HepG2 (cell line): ENCODE measurements around the gene NXPH4. TPM values are rescaled to one million over a fixed set of nuclear protein-coding genes. Genes with fewer than 3 reads are reported as not detected.
A peak's percentile ranks its signal among the peaks of the same experiment; 100 is the strongest.

Source experiments
- ATF2 ChIP-seq: sonication (generic); formaldehyde crosslinking; IDR thresholded peaks from 2 replicates; pipeline ENCODE4 v1.4.0; 2020; ENCODE audit warnings: missing genetic modification reagents
- CTCF ChIP-seq: sonication (generic); formaldehyde crosslinking; IDR thresholded peaks from 2 replicates; pipeline ENCODE4 v1.5.0; 2020; ENCODE audit warnings: mild to moderate bottlenecking, missing genetic modification reagents, moderate library complexity
- EEA1 ChIP-seq: sonication (generic); formaldehyde crosslinking; IDR thresholded peaks from 2 replicates; pipeline ENCODE4 v1.5.1; 2020; ENCODE audit warnings: mild to moderate bottlenecking, missing genetic modification reagents, borderline replicate concordance
- ETV6 ChIP-seq: sonication (generic); formaldehyde crosslinking; conservative IDR thresholded peaks from 2 replicates; pipeline ENCODE4 v1.4.0; 2020; ENCODE audit warnings: missing genetic modification reagents
- HNRNPL ChIP-seq: fragments of 200-400 bp; formaldehyde crosslinking; IDR thresholded peaks from 2 replicates; pipeline ENCODE4 v1.6.1; 2017; ENCODE audit warnings: mild to moderate bottlenecking, low read depth, low read length
- KAT7 ChIP-seq: IDR thresholded peaks from 2 replicates; pipeline ENCODE4 v1.6.1; 2018; ENCODE audit warnings: borderline replicate concordance, missing compliant biosample characterization
- KDM5B ChIP-seq: sonication (generic); formaldehyde crosslinking; IDR thresholded peaks from 2 replicates; pipeline ENCODE4 v1.4.0; 2020; ENCODE audit warnings: missing genetic modification reagents, mild to moderate bottlenecking, borderline replicate concordance
- POGK ChIP-seq: sonication (generic); formaldehyde crosslinking; conservative IDR thresholded peaks from 2 replicates; pipeline ENCODE4 v1.8.0; 2022; ENCODE audit warnings: mild to moderate bottlenecking, moderate library complexity, missing genetic modification reagents
- RAD51 ChIP-seq: fragments of 450-650 bp; IDR thresholded peaks from 2 replicates; pipeline ENCODE4 v1.6.1; 2016; ENCODE audit warnings: borderline replicate concordance
- TCF7L2 ChIP-seq: IDR thresholded peaks from 2 replicates; pipeline ENCODE4 v1.6.1; 2011; ENCODE audit warnings: mild to moderate bottlenecking, low read depth, low read length, moderate library complexity
- TEAD3 ChIP-seq: optimal IDR thresholded peaks from 2 replicates; pipeline ENCODE3; 2016; ENCODE audit warnings: borderline replicate concordance
- ZNF136 ChIP-seq: sonication (generic); formaldehyde crosslinking; IDR thresholded peaks from 2 replicates; pipeline ENCODE4 v1.8.1; 2022; ENCODE audit warnings: low read depth, mild to moderate bottlenecking, moderate library complexity, missing genetic modification reagents
- ZNF180 ChIP-seq: sonication (generic); formaldehyde crosslinking; IDR thresholded peaks from 2 replicates; pipeline ENCODE4 v1.4.0; 2020; ENCODE audit warnings: low read depth, missing genetic modification reagents, borderline replicate concordance
- ZNF3 ChIP-seq: IDR thresholded peaks from 2 replicates; pipeline ENCODE4 v1.7.0; 2017; ENCODE audit warnings: inconsistent platforms
- ZNF572 ChIP-seq: sonication (generic); formaldehyde crosslinking; IDR thresholded peaks from 2 replicates; pipeline ENCODE4 v1.5.1; 2020; ENCODE audit warnings: mild to moderate bottlenecking, missing genetic modification reagents
- polyA plus RNA-seq, 8 experiments: library from polyadenylated mRNA; depleted of rRNA in 3 of 8; stranded (reverse) in 7 of 8; unstranded in 1 of 8; fragments of >200 nt; fragmentation: Illumina TruSeq in 4 of 8; extraction: Trizol in 4 of 8; gene quantifications; 2 replicates each; pipeline versions ENCODE4 v1.2.1 to v1.2.3, GENCODE V29; 2011 to 2016; ENCODE audit warnings: low read depth in 4 of 8, missing spikeins in 1 of 8, mixed read lengths in 1 of 8; ENCODE audit not compliant: insufficient read depth in 1 of 8
- total RNA-seq, 5 experiments: library from RNA; depleted of rRNA; stranded (reverse); fragments of >200 nt; fragmentation: Illumina TruSeq; extraction: Trizol; gene quantifications; 2 replicates each; pipeline ENCODE4 v1.2.3, GENCODE V29; 2016; ENCODE audit warnings: low read depth in 1 of 5
- TF ChIP-seq, protein P1 (sequence below): sonication (generic); formaldehyde crosslinking; IDR thresholded peaks from 2 replicates; pipeline ENCODE4 v1.5.1; 2020; ENCODE audit warnings: missing genetic modification reagents, mild to moderate bottlenecking, borderline replicate concordance
- TF ChIP-seq, protein P2 (sequence below): sonication (generic); formaldehyde crosslinking; IDR thresholded peaks from 2 replicates; pipeline ENCODE4 v1.4.0; 2020; ENCODE audit warnings: mild to moderate bottlenecking, missing genetic modification reagents
- TF ChIP-seq, protein P3 (sequence below): sonication (generic); formaldehyde crosslinking; IDR thresholded peaks from 2 replicates; pipeline ENCODE4 v1.4.0; 2020; ENCODE audit warnings: missing genetic modification reagents

NXPH4 gene
- total and polyA plus RNA-seq, 2 of the 13 experiments (the other 11 are each of a cell fraction or from before 2014, with no cell fraction given): 0.13 TPM; not detected in 1

GRCh38 chr12:57240066-57240921, 23.7 kb downstream of the NXPH4 start (continued):
- TF ChIP-seq POGK (CRISPR knock-in tag) (0 out of 2 replicates have a peak, but pooled peaks have one; percentile 54), RAD51 (no peak), TCF7L2 (no peak), HNRNPL (0 out of 2 replicates have a peak, but pooled peaks have one; percentile 15), CTCF (CRISPR knock-in tag) (peak; percentile 8; the same call in 1 of the 2 replicates), ZNF136 (CRISPR knock-in tag) (no peak), ZNF572 (no peak), EEA1 (no peak), ZNF3 (CRISPR knock-in tag) (no peak), ETV6 (CRISPR knock-in tag) (no peak), ATF2 (CRISPR knock-in tag) (no peak), ZNF180 (CRISPR knock-in tag) (no peak), KDM5B (CRISPR knock-in tag) (0 out of 2 replicates have a peak, but pooled peaks have one; percentile 30), TEAD3 (CRISPR knock-in tag) (peak; percentile 11), KAT7 (CRISPR knock-in tag) (no peak)
- TF ChIP-seq, protein P1, sequence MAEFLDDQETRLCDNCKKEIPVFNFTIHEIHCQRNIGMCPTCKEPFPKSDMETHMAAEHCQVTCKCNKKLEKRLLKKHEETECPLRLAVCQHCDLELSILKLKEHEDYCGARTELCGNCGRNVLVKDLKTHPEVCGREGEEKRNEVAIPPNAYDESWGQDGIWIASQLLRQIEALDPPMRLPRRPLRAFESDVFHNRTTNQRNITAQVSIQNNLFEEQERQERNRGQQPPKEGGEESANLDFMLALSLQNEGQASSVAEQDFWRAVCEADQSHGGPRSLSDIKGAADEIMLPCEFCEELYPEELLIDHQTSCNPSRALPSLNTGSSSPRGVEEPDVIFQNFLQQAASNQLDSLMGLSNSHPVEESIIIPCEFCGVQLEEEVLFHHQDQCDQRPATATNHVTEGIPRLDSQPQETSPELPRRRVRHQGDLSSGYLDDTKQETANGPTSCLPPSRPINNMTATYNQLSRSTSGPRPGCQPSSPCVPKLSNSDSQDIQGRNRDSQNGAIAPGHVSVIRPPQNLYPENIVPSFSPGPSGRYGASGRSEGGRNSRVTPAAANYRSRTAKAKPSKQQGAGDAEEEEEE (CRISPR knock-in tag): no peak
- TF ChIP-seq, protein P2, sequence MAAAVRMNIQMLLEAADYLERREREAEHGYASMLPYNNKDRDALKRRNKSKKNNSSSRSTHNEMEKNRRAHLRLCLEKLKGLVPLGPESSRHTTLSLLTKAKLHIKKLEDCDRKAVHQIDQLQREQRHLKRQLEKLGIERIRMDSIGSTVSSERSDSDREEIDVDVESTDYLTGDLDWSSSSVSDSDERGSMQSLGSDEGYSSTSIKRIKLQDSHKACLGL (CRISPR knock-in tag): 0 out of 2 replicates have a peak, but pooled peaks have one; percentile 50
- TF ChIP-seq, protein P3, sequence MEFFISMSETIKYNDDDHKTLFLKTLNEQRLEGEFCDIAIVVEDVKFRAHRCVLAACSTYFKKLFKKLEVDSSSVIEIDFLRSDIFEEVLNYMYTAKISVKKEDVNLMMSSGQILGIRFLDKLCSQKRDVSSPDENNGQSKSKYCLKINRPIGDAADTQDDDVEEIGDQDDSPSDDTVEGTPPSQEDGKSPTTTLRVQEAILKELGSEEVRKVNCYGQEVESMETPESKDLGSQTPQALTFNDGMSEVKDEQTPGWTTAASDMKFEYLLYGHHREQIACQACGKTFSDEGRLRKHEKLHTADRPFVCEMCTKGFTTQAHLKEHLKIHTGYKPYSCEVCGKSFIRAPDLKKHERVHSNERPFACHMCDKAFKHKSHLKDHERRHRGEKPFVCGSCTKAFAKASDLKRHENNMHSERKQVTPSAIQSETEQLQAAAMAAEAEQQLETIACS: peak; percentile 64
